Stimulated activated CD4-positive, alpha-beta T cell treated with anti-CD3 and anti-CD28 coated beads, Interleukin-15, amount 100 ng/mL, for 1 hour (primary cell): ENCODE results near the gene ZNF511.
"Not testable (repeated sequence)": the region's sequence is repeated elsewhere in the genome, so short reads cannot be mapped to it uniquely, and the experiment has no call there.

Source experiments
- DNase-seq, 2 donors: peaks; one replicate each; pipeline ENCODE4 v3.0.0-alpha.2; 2020; ENCODE audit warnings: low read depth in 1 of 2, low spot score in 1 of 2

ZNF511 gene

DNA sequence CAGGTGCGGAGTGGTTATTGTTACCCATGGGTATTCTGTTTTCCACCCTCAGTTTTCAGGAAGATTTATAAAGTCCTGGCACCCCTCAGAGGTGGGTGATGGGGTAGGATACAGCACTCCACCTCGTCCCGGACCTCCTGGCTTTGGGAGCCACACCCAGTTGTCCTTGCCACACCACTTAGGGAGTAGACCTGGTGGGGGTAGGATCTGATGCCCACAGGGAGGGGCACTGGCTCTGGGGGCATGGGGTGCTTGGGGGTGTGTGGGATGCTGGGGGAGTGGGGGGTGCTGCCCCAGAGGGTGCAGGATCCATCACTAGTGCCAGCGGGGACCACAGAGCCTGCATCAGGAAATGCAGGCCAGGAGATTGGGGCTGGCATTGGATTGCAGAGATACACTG lies 4.5 kb downstream of the ZNF511 start:
- no peak for DNase-seq

DNA sequence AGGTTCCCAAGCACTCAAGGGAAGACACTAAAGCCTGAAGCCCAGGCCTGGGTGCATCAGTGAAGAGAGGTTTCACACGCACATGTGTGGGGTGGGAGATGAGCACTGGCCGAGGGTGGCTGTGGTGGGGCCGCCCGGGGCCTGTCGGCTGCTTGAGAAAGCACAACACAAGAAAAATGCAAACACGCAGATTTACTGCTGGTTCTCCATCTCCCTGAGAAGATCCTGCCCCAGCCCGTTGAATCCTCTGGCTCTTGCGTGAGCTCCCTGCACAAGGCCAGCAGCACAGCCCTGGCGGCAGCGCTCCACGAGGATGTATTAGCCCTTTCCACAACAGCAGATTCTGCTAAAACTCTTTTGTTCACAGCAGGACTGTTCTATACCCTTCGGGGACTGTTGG lies 6.2 kb downstream of the ZNF511 start:
- DNase-seq: no peak

DNA sequence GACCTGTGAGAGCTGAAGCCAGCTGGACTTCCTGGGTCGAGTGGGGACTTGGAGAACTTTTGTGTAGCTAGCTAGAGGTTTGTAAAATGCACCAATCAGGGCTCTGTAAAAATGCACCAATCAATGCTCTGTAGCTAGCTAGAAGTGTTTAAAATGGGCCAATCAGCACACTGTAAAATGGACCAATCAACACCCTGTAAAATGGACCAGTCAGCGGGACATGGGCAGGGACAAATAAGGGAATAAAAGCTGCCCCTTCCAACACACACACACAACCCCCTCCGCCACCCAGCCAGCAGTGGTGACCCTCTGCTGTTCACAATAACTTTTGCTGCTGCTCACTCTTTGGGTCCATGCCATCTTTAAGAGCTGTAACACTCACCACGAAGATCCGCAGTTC lies 7.1 kb downstream of the ZNF511 start:
- DNase-seq: no peak

DNA sequence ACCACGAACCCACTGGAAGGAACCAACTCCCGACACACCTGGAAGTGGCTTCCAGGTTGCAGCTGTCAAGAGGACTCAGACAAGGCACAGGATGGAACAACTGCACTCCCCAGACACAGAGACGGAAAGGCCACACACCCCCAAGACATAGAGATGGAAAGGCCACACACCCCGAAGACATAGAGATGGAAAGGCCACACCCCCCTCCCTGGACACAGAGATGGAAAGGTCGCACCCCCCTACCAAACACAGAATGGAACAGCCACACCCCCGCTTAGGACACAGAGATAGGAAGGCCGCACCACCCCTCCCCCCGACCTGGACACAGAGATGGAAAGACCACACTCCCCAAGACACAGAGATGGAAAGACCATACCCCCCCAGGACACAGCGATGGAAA lies 7.6 kb downstream of the ZNF511 start:
- DNase-seq: no peak

DNA sequence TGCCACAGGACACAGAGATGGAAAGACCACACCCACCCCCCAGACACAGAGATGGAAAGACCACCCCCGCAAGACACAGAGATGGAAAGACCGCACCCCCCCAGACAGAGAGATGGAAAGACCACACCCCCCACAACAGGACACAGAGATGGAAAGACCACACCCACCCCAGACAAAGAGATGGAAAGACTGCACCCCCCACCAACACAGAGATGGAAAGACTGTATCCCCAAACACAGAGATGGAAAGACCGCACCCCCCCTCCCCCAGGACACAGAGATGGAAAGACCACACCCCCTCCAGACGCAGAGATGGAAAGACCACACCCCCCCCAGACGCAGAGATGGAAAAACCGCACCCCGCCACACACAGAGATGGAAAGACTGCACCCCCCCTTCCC lies 8.0 kb downstream of the ZNF511 start:
- DNase-seq: no peak

DNA sequence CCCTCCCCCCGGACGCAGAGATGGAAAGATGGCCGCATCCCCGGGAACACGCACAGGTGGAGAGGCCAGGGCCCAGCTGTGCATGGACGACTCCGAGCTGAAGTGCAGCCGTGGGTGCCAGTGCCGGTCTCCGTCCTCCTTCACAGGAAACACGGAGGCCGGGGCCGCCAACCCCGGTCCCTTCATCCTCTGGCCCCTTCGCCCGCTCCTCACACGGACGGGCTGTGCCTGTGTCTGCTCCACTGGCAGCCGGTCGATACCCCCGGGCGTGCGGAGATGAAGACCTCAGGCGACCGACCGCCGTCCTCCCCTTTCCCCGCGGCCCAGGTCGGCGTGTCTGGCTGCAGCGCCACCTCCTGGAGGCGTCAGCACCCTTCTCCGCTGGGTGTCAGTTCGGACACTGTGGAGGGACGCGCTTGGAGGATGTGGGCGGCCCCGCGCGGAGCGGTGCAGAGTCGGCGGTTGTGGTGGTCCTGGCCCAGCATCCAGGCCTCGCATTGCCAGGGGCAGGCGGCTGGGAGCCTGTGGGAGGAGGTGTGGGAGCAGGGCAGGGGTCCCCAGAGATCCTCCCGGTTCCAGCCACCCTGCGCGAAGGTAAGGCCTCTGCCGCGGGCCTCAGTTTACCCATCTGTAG lies 9.9 kb downstream of the ZNF511 start:
- peak; percentile 43 to 50 for DNase-seq

DNA sequence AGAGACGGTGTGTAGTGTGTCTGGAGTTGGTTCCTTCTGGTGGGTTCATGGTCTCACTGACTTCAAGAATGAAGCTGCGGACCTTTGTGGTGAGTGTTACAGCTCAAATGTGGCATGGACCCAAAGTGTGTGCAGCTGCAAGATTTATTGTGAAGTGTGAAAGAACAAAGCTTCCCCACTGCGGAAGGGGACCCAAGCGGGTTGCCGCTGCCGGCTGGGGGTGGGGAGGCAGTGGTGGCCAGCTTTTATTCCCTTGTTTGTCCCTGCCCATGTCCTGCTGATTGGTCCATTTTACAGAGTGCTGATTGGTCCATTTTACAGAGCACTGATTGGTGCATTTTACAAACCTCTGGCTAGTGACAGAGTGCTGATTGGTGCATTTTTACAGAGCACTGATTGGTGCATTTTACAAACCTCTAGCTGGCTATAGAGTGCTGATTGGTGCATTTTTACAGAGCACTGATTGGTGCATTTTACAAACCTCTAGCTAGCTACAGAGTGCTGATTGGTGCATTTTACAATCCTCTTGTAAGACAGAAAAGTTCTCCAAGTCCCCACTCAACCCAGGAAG lies 12.2 kb downstream of the ZNF511 start:
- not testable (repeated sequence) for DNase-seq

DNA sequence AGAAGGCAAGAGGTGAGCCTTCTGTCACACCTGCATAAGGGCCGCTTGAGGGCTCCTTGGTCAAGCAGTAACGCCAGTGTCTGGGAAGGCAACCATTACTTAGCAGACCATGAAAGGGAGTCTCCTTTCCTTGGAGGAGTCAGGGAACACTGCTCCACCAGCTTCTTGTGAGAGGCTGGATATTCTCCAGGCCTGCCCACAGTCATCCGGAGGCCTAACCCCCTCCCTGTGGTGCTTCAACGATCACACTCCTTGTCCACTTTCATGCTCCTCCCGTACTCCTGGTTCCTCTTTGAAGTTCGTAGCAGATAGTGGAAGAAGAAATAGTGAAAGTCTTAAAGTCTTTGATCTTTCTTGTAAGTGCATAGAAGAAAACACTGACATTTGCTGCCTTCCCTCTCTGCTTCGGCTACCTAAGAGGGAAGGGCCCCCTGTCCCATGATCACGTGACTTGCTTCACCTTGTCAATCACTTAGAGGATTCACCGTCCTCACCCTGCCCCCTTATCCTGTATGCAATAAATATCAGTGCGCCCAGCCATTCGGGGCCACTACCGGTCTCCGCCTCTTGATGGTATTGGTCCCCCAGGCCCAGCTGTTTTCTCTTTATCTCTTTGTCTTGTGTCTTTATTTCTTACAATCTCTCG lies 13.5 kb downstream of the ZNF511 start:
- not testable (repeated sequence) for DNase-seq

DNA sequence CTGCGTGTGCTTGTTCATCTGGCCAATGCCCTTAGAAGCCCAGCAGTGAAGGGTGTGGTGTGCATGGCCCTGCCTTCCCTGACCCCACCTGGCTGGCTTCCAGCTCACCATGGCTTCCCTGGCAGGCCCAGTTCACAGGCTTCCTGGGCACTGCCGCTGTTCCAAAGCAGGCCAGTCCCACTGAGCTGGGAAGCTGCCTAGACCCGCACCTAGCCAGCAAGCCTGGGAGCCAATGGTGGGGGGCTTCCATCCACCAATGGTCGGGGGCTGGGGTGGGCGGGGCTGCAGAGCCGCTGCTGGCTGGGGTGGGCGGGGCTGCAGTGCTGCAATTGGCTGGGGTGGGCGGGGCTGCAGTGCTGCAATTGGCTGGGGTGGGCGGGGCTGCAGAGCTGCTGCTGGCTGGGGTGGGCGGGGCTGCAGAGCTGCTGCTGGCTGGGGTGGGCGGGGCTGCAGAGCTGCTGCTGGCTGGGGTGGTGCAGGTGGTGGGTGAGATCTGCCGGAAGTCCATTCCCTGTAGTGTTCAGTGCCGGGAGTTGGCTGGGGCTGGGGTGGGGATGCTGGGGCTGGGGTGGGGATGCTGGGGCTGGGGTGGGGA lies 15.6 kb downstream of the ZNF511 start:
- DNase-seq: peak; percentile 24 to 38

DNA sequence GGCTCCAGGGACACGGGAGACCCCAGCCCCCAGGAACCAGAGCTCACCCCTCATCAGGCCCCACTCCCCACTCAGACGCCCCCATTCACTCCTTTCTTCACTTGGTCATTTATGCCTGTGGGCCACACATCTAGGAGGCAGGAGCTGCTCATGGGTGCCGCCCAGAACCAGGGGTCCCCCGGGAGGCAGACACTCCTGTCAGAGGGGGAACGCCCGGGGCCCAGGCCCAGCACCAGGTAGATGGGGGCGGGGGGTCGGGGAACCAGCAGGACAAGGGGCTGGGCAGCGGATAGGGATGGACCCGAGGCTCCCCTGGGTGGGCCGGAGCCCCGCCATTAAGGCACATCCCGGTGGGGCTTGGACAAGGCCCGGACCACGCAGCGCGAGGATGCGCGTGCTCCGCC lies 16.1 kb downstream of the ZNF511 start:
- DNase-seq: no peak

DNA sequence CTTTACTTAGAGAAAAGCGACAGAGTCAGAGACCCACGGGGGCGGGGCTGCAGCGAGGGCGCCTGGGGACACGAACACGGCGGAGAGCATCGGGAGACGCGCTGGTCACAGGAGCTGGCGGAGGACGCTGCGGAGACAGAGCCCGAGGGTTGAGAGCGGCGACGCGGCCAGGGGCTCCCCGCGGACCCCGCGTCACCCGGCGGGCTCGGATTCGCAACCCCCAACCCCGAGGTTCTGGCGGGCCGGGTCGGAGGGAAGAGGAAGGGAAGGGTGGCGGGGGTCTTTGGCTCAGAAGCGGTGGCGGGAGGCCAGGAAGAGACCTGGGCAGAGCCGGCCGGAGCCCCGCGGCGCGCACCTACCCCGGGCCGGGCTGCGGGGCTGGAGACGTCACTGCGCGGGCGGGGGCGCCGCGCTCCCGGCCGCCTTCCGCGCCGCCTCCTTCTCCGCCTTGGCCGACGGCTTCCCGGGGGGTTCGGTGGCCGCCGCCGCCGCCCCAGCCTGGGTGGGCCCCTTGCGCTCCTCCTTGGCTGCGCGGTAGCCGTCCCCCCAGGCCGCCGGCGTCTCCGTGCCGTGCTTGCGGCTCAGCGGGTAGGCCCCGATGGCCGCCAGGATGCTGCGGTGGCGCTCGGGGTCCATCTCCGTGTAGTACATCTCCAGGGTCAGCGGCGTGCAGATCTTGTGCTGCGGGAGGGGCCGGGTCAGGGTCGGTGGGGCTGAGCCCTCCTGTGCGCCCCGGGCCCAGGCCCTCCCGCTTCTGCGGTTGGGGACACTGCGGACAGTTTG lies 16.9 kb downstream of the ZNF511 start:
- no peak for DNase-seq

DNA sequence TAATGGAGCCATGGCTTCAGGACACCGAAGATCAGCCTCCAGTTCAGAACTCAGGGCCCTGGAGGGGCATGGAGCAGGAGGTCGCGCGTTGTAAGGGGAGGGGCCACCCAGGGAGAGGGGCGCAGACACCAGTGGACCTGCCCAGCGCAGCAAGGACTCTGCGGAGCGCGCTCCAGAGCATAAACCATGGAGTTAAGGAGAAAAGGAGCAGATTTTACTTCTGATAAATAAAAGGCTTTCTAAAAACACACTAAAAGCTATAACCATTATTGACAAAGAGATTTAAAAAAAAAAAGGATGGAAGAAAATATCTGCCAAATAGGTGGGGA lies 17.5 kb downstream of the ZNF511 start:
- no peak for DNase-seq

DNA sequence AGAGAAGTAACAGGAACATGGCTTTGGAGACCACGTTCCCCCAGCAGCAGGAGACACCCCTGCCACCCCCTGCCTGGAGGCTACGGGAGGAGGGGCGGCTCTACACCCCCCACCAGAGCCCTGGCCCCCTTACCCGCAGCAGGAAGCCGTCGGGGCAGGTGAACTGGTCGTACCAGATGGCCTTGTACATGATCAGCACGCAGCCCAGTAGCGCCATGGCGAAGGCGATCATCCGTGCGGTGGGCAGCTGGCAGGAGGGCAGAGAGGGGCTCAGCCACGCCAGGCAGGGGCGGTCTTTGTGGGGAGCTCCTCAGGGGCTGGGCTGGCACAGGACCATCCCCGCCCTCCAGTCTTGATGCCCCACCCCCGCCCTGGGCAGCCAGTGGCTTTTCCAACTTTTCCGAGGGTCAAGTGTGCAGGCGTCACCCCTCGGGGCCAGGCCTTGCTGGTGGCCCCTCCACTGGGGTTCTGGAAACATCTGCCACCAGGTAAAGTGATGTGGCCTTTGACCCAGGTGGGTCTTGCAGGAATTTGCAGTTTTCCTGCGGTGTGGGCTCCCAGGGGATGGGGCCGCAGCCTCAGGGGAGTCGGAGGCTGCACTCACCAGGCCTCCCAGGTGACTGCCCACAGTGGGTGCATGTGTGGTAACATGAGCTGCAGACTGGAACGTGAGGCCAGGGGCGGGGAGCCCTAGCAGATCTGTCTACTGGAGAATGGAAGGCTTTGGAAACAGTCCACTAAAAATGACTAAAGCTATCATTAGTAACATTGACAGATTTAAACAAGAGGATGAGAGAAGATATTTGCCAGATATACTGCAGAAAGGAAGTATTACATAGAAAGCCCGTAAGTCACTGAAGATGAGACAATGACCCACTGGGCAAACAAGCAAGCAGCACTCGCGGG lies 18.3 kb downstream of the ZNF511 start:
- no peak for DNase-seq

DNA sequence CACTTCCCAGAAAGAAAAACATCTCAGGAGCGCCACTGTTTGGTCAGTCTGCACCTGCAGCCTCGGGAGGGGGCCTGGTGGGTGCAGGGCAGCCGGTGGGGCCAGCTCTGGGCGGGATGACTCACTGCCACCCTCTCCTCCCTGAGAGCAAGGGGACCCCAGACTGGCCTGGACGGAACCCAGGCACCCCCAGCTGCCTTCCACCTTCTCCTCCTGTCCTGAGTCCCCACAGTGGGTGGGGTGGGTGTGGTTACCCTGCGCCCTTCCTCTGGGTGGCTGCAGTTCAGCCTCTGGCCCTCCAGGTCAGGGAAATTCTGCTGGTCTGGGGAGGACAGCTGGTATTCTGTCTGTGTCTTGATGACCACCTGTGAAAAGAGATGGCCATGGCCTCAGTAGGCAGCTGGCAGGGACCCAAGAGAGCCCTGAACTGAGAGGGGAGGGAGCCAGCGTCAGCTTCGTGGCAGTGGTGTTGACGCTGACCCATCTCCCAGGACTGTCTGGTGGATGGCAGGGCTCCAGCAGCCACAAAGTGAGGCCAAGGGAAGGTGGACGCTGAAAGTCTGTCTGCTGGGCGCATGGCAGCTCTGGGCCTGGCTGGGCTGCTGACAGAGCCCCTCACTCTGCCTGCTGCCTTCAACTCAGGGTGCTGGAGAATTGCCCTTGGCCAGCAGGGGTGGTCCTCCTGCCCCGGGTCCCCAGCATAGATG lies 19.1 kb downstream of the ZNF511 start:
- no peak for DNase-seq

DNA sequence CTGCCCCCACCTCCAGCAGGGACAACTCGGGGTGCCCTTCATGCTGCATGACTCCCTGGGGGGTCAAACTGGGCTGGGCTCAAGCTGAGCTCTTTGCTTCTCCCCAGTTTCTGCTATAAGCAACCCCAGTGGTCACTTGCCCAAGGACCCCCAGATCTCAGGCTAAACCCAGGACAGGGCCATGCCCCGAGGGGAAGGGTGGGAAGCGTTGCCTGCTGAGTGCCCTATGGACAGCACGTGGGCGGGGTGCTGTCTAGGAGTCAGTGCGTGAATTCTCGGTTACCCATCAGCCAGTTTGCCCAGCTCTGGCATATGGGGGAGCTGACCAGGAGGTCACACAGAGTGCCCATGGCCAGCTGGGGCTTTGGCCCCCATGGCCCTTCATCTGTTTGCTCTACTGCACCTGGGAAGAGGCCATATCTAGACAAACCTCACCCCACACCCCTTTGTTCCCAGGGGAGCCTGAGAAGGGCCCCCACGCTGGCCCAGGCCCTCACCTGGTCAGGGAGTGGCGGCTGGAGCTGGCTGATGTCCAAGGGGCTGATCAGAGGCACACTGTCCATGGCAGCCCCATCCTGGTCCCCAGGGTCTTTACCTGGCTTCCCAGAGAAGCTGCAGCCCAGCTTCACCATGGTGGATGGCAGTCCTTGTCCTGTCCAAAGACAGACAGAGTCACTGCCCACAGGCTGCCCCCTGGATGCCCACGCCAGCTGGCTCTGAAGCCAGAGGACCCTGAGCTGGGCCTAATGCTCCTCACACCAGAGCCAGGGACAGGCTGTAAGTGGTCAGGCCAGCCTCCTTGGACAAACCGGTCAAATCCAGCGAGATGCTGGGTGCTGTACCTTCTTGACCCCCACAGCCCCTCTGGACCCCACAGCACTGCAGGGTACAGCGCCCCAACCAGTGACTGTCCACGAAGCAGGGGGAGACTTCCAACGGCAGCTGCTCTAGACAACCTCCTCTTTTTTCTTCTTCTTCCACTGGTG lies 19.9 kb downstream of the ZNF511 start:
- no peak for DNase-seq

DNA sequence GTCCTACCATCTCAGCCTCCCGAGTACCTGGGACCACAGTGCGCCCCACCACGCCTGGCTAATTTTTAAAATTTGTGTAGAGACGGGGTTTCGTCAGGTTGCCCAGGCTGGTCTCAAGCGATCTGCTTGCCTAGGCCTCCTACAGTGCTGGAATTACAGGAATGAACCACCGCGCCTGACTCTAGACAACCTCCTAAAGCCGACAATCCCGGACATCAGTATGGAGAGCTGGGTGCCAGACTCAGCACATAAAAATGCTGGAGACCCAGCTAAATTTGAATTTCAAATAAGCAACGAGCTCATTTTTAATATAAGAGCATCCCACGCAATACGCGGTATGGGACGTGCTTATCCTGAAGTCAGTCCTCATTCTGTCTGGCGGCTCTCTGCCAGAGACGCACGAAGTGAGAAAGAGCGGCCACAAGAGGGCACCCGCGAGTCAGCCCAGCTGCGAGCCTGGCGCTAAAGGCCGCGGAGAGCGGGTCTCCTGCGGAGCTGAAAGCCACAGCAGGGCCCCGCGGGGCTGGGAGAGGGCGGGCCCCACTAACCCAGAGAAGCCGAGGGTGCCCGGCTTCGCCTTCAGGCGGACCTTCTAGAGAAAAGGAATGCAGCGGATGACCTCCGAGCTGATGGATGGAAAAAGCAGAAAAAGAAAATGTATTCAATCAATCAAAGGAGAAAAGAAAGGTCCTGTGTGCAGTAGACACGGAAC lies 20.9 kb downstream of the ZNF511 start:
- DNase-seq: peak; percentile 71 to 85

DNA sequence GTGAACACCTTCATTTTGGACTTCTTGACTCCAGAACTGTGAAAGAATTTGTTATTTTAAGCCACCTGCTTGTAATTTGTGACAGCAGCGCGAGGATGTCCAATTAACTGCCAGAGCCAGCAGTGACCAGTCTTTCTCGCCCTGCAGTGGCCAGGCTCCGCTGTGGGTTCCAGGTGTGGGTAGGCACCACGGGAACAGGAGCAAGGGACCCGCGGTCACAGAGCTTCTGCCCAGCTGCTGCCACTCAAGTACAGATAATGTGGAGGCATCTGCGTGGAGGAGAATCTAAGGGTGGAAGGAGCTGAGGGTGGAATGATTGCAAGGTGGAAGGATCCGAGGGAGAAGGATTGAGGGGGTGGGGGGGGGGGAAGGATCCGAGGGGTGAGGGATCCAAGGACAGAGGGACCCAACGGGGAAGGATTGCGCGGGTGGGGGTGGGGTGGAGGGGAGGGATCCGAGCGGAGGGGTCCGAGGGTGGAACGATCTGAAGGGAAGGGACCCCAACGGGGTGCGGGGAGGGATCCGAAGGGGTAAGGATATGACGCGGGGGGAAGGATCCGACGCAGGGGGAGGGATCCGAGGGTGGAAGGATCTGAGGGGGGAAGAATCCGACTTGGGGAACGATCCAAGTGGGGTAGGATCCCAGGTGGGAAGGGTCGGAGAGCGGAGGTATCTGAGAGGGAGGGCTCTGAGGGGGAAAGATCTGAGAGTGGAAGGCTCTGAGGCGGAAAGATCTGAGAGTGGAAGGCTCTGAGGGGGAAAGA lies 24.4 kb downstream of the ZNF511 start:
- DNase-seq: no peak
